H1 (cell line): ENCODE data around the gene FBLN2. TPM values are rescaled to one million over a fixed set of nuclear protein-coding genes. Genes with fewer than 3 reads are reported as not detected.

ENCODE experiments used
- CTCF ChIA-PET: fragments of 300-600 bp; sonication (Branson Sonifier 250); formaldehyde crosslinking; loops from one replicate; lab custom pipeline; 2021; ENCODE audit not compliant: partially characterized antibody; lab: Charles Lee
- POLR2A ChIA-PET: fragments of 300-600 bp; sonication (Branson Sonifier 250); formaldehyde crosslinking; loops from one replicate; lab custom pipeline; 2021; ENCODE audit warnings: inconsistent platforms; ENCODE audit not compliant: partially characterized antibody; lab: Charles Lee
- DNase-seq, 2 experiments: peaks; one replicate each; pipeline versions ENCODE4 v3.0.0 to v3.0.0-alpha.2; 2010 to 2022; ENCODE audit warnings: low spot score in 2 of 2, low read depth in 1 of 2, mixed read lengths in 1 of 2
- FAIRE-seq: peaks from 2 replicates; lab custom pipeline; 2011; peaks lifted over from hg19 to GRCh38; lab: Jason Lieb, UNC
- H2AFZ ChIP-seq: 2 replicates; pipeline ENCODE4 v1.8.1; 2012; ENCODE audit warnings: low read length, inconsistent platforms
- H2AK5ac ChIP-seq: 2 replicates; pipeline ENCODE4 v1.6.1; 2013; ENCODE audit warnings: low read depth, low read length
- H2BK120ac ChIP-seq: replicated peaks from 2 replicates; pipeline ENCODE3; 2013; ENCODE audit warnings: low read depth, low read length, inconsistent platforms
- H2BK12ac ChIP-seq: 2 replicates; pipeline ENCODE4 v1.6.1; 2013; ENCODE audit warnings: low read depth, low read length
- H2BK15ac ChIP-seq: 2 replicates; pipeline ENCODE4 v1.6.1; 2013; ENCODE audit warnings: low read length
- H2BK20ac ChIP-seq: 2 replicates; pipeline ENCODE4 v1.6.1; 2013; ENCODE audit warnings: low read length
- H2BK5ac ChIP-seq: 2 replicates; pipeline ENCODE4 v1.6.1; 2013; ENCODE audit warnings: low read depth, low read length
- H3K14ac ChIP-seq: 2 replicates; pipeline ENCODE4 v1.6.1; 2013; ENCODE audit warnings: inconsistent platforms; ENCODE audit not compliant: insufficient read length
- H3K18ac ChIP-seq: 2 replicates; pipeline ENCODE4 v1.6.1; 2013; ENCODE audit warnings: low read length; ENCODE audit errors: extremely low read depth
- H3K23ac ChIP-seq: 2 replicates; pipeline ENCODE4 v1.6.1; 2013; ENCODE audit warnings: inconsistent platforms; ENCODE audit not compliant: insufficient read length
- H3K23me2 ChIP-seq: 2 replicates; pipeline ENCODE4 v1.6.1; 2013; ENCODE audit warnings: low read depth, low read length
- H3K27ac ChIP-seq: 2 replicates; pipeline ENCODE4 v1.6.1; 2011; ENCODE audit warnings: low read depth, low read length, inconsistent platforms
- H3K27me3 ChIP-seq, 4 experiments: replicated peaks in 1 of 4; 1 replicate in 1 of 4; 2 replicates in 3 of 4; pipeline versions ENCODE4 v1.6.1 to v1.8.1; 2011 to 2013; ENCODE audit warnings: low read length in 3 of 4, mild to moderate bottlenecking in 3 of 4, inconsistent platforms in 2 of 4, mixed read lengths in 2 of 4, moderate library complexity in 1 of 4; ENCODE audit not compliant: control insufficient read depth in 3 of 4, insufficient read depth in 3 of 4; ENCODE audit errors: extremely low read depth in 1 of 4
- H3K36me3 ChIP-seq, 4 experiments: 2 replicates each; pipeline versions ENCODE4 v1.6.1 to v1.8.1; 2011 to 2013; ENCODE audit warnings: mild to moderate bottlenecking in 4 of 4, low read length in 3 of 4, moderate library complexity in 2 of 4, control low read depth in 1 of 4, inconsistent platforms in 1 of 4; ENCODE audit not compliant: insufficient read depth in 4 of 4, control insufficient read depth in 2 of 4
- H3K4ac ChIP-seq: replicated peaks from 2 replicates; pipeline ENCODE3; 2013; ENCODE audit warnings: low read length, low read depth, mixed read lengths, inconsistent platforms; ENCODE audit not compliant: insufficient read length
- H3K4me1 ChIP-seq, 4 experiments: replicated peaks in 1 of 4; 1 replicate in 1 of 4; 2 replicates in 3 of 4; pipeline versions ENCODE4 v1.6.1 to v1.8.1; 2011 to 2013; ENCODE audit warnings: low read length in 3 of 4, inconsistent platforms in 2 of 4, mixed read lengths in 1 of 4; ENCODE audit not compliant: insufficient read depth in 4 of 4, control insufficient read depth in 3 of 4
- H3K4me2 ChIP-seq, 2 experiments: 2 replicates each; pipeline versions ENCODE4 v1.6.1 to v1.8.1; 2011 to 2013; ENCODE audit warnings: low read depth in 2 of 2, low read length in 2 of 2, control low read depth in 1 of 2, inconsistent platforms in 1 of 2, mild to moderate bottlenecking in 1 of 2; ENCODE audit not compliant: insufficient read depth in 1 of 2
- H3K4me3 ChIP-seq, 4 experiments: fragments of 200-600, 300-600 bp in 1 of 4; sonication (generic), shearing (Covaris generic), sonication (Bioruptor Twin) in 1 of 4; 2 replicates each; pipeline versions ENCODE4 v1.5.1 to v1.8.1; 2011 to 2016; ENCODE audit warnings: low read length in 4 of 4, low read depth in 3 of 4, control low read depth in 2 of 4, inconsistent platforms in 2 of 4, mild to moderate bottlenecking in 2 of 4, mixed read lengths in 1 of 4, moderate library complexity in 1 of 4; ENCODE audit not compliant: insufficient read depth in 2 of 4; ENCODE audit errors: extremely low read depth in 1 of 4
- H3K56ac ChIP-seq: replicated peaks from 2 replicates; pipeline ENCODE3; 2013; ENCODE audit warnings: low read depth, mild to moderate bottlenecking, mixed read lengths, low read length, inconsistent platforms; ENCODE audit not compliant: insufficient read length
- H3K79me1 ChIP-seq: 2 replicates; pipeline ENCODE4 v1.6.1; 2013; ENCODE audit warnings: low read depth, low read length, control low read depth
- H3K79me2 ChIP-seq, 2 experiments: 2 replicates each; pipeline versions ENCODE4 v1.6.1 to v1.8.1; 2012 to 2013; ENCODE audit warnings: low read length in 2 of 2, mild to moderate bottlenecking in 2 of 2, inconsistent platforms in 1 of 2; ENCODE audit not compliant: insufficient read depth in 2 of 2, control insufficient read depth in 1 of 2
- H3K9ac ChIP-seq, 4 experiments: replicated peaks in 1 of 4; 1 replicate in 1 of 4; 2 replicates in 3 of 4; pipeline versions ENCODE4 v1.6.1 to v1.8.1; 2011 to 2013; ENCODE audit warnings: low read depth in 3 of 4, low read length in 3 of 4, control low read depth in 2 of 4, mild to moderate bottlenecking in 2 of 4, moderate library complexity in 2 of 4, inconsistent platforms in 1 of 4; ENCODE audit errors: extremely low read depth in 1 of 4
- H3K9me3 ChIP-seq, 2 experiments: 2 replicates each; pipeline versions ENCODE4 v1.6.1 to v1.8.1; 2012 to 2013; ENCODE audit warnings: mild to moderate bottlenecking in 2 of 2, moderate library complexity in 2 of 2, control low read depth in 1 of 2, inconsistent platforms in 1 of 2, low read depth in 1 of 2, low read length in 1 of 2, mixed read lengths in 1 of 2; ENCODE audit not compliant: insufficient read depth in 2 of 2
- H4K20me1 ChIP-seq, 2 experiments: replicated peaks in 1 of 2; 2 replicates each; pipeline versions ENCODE3 to v1.8.1; 2011 to 2013; ENCODE audit warnings: inconsistent platforms in 2 of 2, low read length in 2 of 2, mild to moderate bottlenecking in 1 of 2; ENCODE audit not compliant: insufficient read depth in 2 of 2, control insufficient read depth in 1 of 2
- H4K5ac ChIP-seq: 2 replicates; pipeline ENCODE4 v1.6.1; 2013; ENCODE audit warnings: low read length, low read depth, mixed read lengths, inconsistent platforms; ENCODE audit not compliant: insufficient read length
- H4K8ac ChIP-seq: 2 replicates; pipeline ENCODE4 v1.8.0; 2013; ENCODE audit warnings: mild to moderate bottlenecking, moderate library complexity, low read length, inconsistent platforms; ENCODE audit not compliant: insufficient read depth; ENCODE audit errors: extremely low read depth
- H4K91ac ChIP-seq: replicated peaks from 2 replicates; pipeline ENCODE3; 2013; ENCODE audit warnings: low read length, mixed read lengths, inconsistent platforms; ENCODE audit not compliant: insufficient read length
- EZH2 ChIP-seq: fragments of 200-600 bp; sonication (generic); IDR thresholded peaks from 2 replicates; pipeline ENCODE4 v1.7.1; 2012; ENCODE audit warnings: low read depth, mild to moderate bottlenecking, moderate library complexity, low read length, inconsistent platforms; ENCODE audit not compliant: severe bottlenecking
- WGBS, 2 experiments: shearing (Covaris generic) in 1 of 2; methylation state at CpG; one replicate each; pipeline versions ENCODE4 v1.1.6 to v1.1.7; 2013 to 2015; ENCODE audit warnings: low lambda C conversion rate in 2 of 2, mixed read lengths in 2 of 2, inconsistent platforms in 1 of 2, low coverage in 1 of 2, missing lambda C conversion rate in 1 of 2; ENCODE audit not compliant: insufficient replicate concordance in 2 of 2, insufficient coverage in 1 of 2, insufficient read length in 1 of 2; ENCODE audit errors: extremely low coverage in 1 of 2, missing lambda C conversion rate in 1 of 2; 5-methylcytosine and 5-hydroxymethylcytosine counted together
- polyA plus RNA-seq, 7 experiments: library from polyadenylated mRNA; depleted of rRNA in 3 of 7; stranded (reverse) in 5 of 7; unstranded in 2 of 7; fragments of >200 nt in 5 of 7; fragments of 200-250 nt in 2 of 7; gene quantifications; 1 replicate in 5 of 7; 2 replicates in 1 of 7; 4 replicates in 1 of 7; pipeline versions ENCODE4 v1.2.1 to v1.2.3, GENCODE V29; 2011 to 2013; ENCODE audit warnings: missing spikeins in 2 of 7, mixed read lengths in 2 of 7
- total RNA-seq: library from RNA; stranded (reverse); fragmentation: NEBNext Ultra II Directional; extraction: Animal tissue kit (Norgen Biotek cat#: 25700); gene quantifications from 2 replicates; pipeline ENCODE4 v1.2.1, GENCODE V29; 2021

FBLN2 gene
- total and polyA plus RNA-seq, 2 of the 8 experiments (the other 6 are each of a cell fraction or from before 2014, with no cell fraction given) = 17.4 to 24.2 TPM

- Histone ChIP-seq H3K79me2 (no peaks in the 10 kb centered on the region), H4K20me1 (peaks cover 0 to 4% of the 10 kb centered on the region in 2 experiments), H3K4me1 (peaks cover 0 to 3% (median 0%) of the 10 kb centered on the region in 4 experiments; a peak in 2 of 7 replicates), H4K5ac (no peak overlapping the region), H2BK15ac (no peak overlapping the region), H2BK20ac (no peak overlapping the region), H2BK5ac (no peak overlapping the region), H3K23ac (no peak overlapping the region), H3K4ac (no peak overlapping the region), H2BK12ac (0 out of 2 replicates have a peak overlapping the region, but pooled peaks have one; percentile 17), H3K14ac (no peak overlapping the region), H4K8ac (no peak overlapping the region), H3K4me3 (no peak overlapping the region), H2BK120ac (no peak overlapping the region), H3K56ac (no peak overlapping the region), H3K23me2 (peaks cover 7% of the 10 kb centered on the region; the same call in 1 of the 2 replicates), H3K27ac (no peak overlapping the region), H3K18ac (no peak overlapping the region; the same call in 1 of the 2 replicates), H3K36me3 (no peaks in the 10 kb centered on the region), H3K27me3 (no peaks in the 10 kb centered on the region; a peak in 1 of 7 replicates), H3K9me3 (no peaks in the 10 kb centered on the region), H3K9ac (no peak overlapping the region), H2AK5ac (no peak overlapping the region), H4K91ac (no peak overlapping the region), H3K79me1 (no peaks in the 10 kb centered on the region), H3K4me2 (no peak overlapping the region), H2AFZ (no peak overlapping the region)
- FAIRE-seq (no peak), DNase-seq (no peak)
- ChIA-PET CTCF (interaction anchor here (0.8 to 34.9 kb wide), 6 partner anchors 9 to 202 kb away, joined by 3 to 765 read pairs (median 3); partner anchors contain the start of gene WNT7A), POLR2A (no interaction called here)
- 74% methylated on average over 17 of the region's 17 CpGs; no CpG with 5 or more reads in 1 of the 2 experiments for WGBS, 2 experiments
- no peak for TF ChIP-seq EZH2
Observed at GRCh38 chr3:13681931-13682330, 133.0 kb downstream of the FBLN2 start.
